Fibroblast of lung (primary cell): ENCODE results near the gene FGF14. TPM values are rescaled to one million over a fixed set of nuclear protein-coding genes. Genes with fewer than 3 reads are reported as not detected.
A peak's percentile ranks its signal among the peaks of the same experiment; 100 is the strongest.

Source experiments
- DNase-seq, 2 donors: peaks; one replicate each; pipeline versions ENCODE4 v3.0.0 to v3.0.0-alpha.2; 2010; ENCODE audit warnings: low read depth in 2 of 2
- H2AFZ ChIP-seq: 2 replicates; pipeline ENCODE4 v1.5.1; 2012; ENCODE audit warnings: low read length, control low read depth, inconsistent platforms
- H3K27ac ChIP-seq: 2 replicates; pipeline ENCODE4 v1.5.1; 2011; ENCODE audit warnings: low read length, control low read depth; ENCODE audit not compliant: insufficient read depth
- H3K27me3 ChIP-seq: 2 replicates; pipeline ENCODE4 v1.5.1; 2011; ENCODE audit warnings: mild to moderate bottlenecking, low read length; ENCODE audit not compliant: control insufficient read depth, insufficient read depth
- H3K36me3 ChIP-seq: 2 replicates; pipeline ENCODE4 v1.5.1; 2011; ENCODE audit warnings: low read length; ENCODE audit not compliant: control insufficient read depth, insufficient read depth
- H3K4me1 ChIP-seq: 2 replicates; pipeline ENCODE4 v1.5.1; 2011; ENCODE audit warnings: low read length; ENCODE audit not compliant: control insufficient read depth, insufficient read depth; ENCODE audit errors: extremely low read depth
- H3K4me2 ChIP-seq: 2 replicates; pipeline ENCODE4 v1.5.1; 2011; ENCODE audit warnings: low read length, control low read depth; ENCODE audit not compliant: insufficient read depth; ENCODE audit errors: extremely low read depth
- H3K4me3 ChIP-seq, 4 experiments: fragments of 200-600 bp in 1 of 4; sonication (generic) in 1 of 4; replicated peaks in 1 of 4; 2 replicates each; pipeline ENCODE4 v1.5.1; 2011 to 2016; ENCODE audit warnings: low read length in 4 of 4, low read depth in 3 of 4, mild to moderate bottlenecking in 3 of 4, control low read depth in 2 of 4, inconsistent platforms in 1 of 4, mixed read lengths in 1 of 4; ENCODE audit not compliant: insufficient read depth in 1 of 4; ENCODE audit errors: control extremely low read depth in 1 of 4
- H3K79me2 ChIP-seq: 2 replicates; pipeline ENCODE4 v1.5.1; 2012; ENCODE audit warnings: mild to moderate bottlenecking, low read length, inconsistent platforms; ENCODE audit not compliant: control insufficient read depth, insufficient read depth
- H3K9ac ChIP-seq: 2 replicates; pipeline ENCODE4 v1.5.1; 2011; ENCODE audit warnings: mild to moderate bottlenecking, low read length, control low read depth; ENCODE audit not compliant: insufficient read depth
- H3K9me3 ChIP-seq: 2 replicates; pipeline ENCODE4 v1.5.1; 2012; ENCODE audit warnings: low read depth, low read length; ENCODE audit not compliant: control insufficient read depth, insufficient read depth
- H4K20me1 ChIP-seq: 2 replicates; pipeline ENCODE4 v1.5.1; 2011; ENCODE audit warnings: low read length; ENCODE audit not compliant: control insufficient read depth, insufficient read depth; ENCODE audit errors: extremely low read depth
- CTCF ChIP-seq, 2 donors: IDR thresholded peaks in 1 of 2; conservative IDR thresholded peaks in 1 of 2; 1 replicate in 1 of 2; 2 replicates in 1 of 2; pipeline ENCODE4 v1.5.1; 2011 to 2012; ENCODE audit warnings: low read length in 2 of 2, control low read depth in 1 of 2, inconsistent platforms in 1 of 2, low read depth in 1 of 2, mild to moderate bottlenecking in 1 of 2
- EZH2 ChIP-seq: IDR thresholded peaks from 2 replicates; pipeline ENCODE4 v1.5.1; 2012; ENCODE audit warnings: low read length, control low read depth, mild to moderate bottlenecking; ENCODE audit errors: missing control alignments
- polyA plus RNA-seq, 2 donors: library from polyadenylated mRNA; depleted of rRNA in 1 of 2; stranded (reverse) in 1 of 2; unstranded in 1 of 2; fragments of >200 nt; gene quantifications; 2 replicates each; pipeline ENCODE4 v1.2.1, GENCODE V29; 2011 to 2012; ENCODE audit warnings: missing spikeins in 1 of 2
- total RNA-seq: library from RNA; depleted of rRNA; stranded (reverse); fragments of >200 nt; gene quantifications from 2 replicates; pipeline ENCODE4 v1.2.1, GENCODE V29; 2014

FGF14 gene
- total and polyA plus RNA-seq, 2 donors (not counting 1 experiment from before 2014, with no cell fraction given) = 0.94 to 7.8 TPM

GRCh38 chr13:102117175-102117831 lies 284.5 kb downstream of the FGF14 start:
- no peak overlapping the region for H2AFZ ChIP-seq
- no peak overlapping the region for H3K27ac ChIP-seq
- H3K4me3 ChIP-seq = no peak overlapping the region
- no peaks in the 10 kb centered on the region for H3K27me3 ChIP-seq
- H3K4me2 ChIP-seq = no peak overlapping the region
- TF ChIP-seq CTCF (conservative IDR thresholded peaks at IDR 0.05 in 1 of 2, IDR thresholded peaks at IDR 0.05 in 1 of 2; ENCODE audit: low read depth in 1 of 2, low read length in 2 of 2) (no peak), EZH2 (no peak)
- H3K36me3 ChIP-seq = no peaks in the 10 kb centered on the region
- no peak overlapping the region for H3K9ac ChIP-seq
- H3K4me1 ChIP-seq = no peaks in the 10 kb centered on the region
- no peaks in the 10 kb centered on the region for H3K79me2 ChIP-seq
- no peaks in the 10 kb centered on the region for H3K9me3 ChIP-seq
- DNase-seq = peak in 1 of 2 donors; percentile 19
- no peaks in the 10 kb centered on the region for H4K20me1 ChIP-seq

GRCh38 chr13:102103469-102103868 lies 298.4 kb downstream of the FGF14 start:
- no peaks in the 10 kb centered on the region for H3K9me3 ChIP-seq
- H3K27ac ChIP-seq = no peak overlapping the region
- no peaks in the 10 kb centered on the region for H3K36me3 ChIP-seq
- TF ChIP-seq CTCF (conservative IDR thresholded peaks at IDR 0.05 in 1 of 2, IDR thresholded peaks at IDR 0.05 in 1 of 2; ENCODE audit: low read depth in 1 of 2, low read length in 2 of 2) (no peak), EZH2 (no peak)
- no peak overlapping the region for H3K9ac ChIP-seq
- DNase-seq = no peak
- H3K79me2 ChIP-seq = no peaks in the 10 kb centered on the region
- no peaks in the 10 kb centered on the region for H4K20me1 ChIP-seq
- H3K27me3 ChIP-seq = no peaks in the 10 kb centered on the region
- no peak overlapping the region for H3K4me3 ChIP-seq
- H3K4me2 ChIP-seq = no peak overlapping the region
- no peaks in the 10 kb centered on the region for H3K4me1 ChIP-seq
- H2AFZ ChIP-seq = no peak overlapping the region

- no peak overlapping the region for H3K27ac ChIP-seq
- no peak for TF ChIP-seq EZH2
- TF ChIP-seq CTCF (conservative IDR thresholded peaks at IDR 0.05 in 1 of 2, IDR thresholded peaks at IDR 0.05 in 1 of 2; ENCODE audit: low read depth in 1 of 2, low read length in 2 of 2) = no peak
- H3K4me1 ChIP-seq = no peaks in the 10 kb centered on the region
- H3K36me3 ChIP-seq = no peaks in the 10 kb centered on the region
- H3K4me2 ChIP-seq = no peak overlapping the region
- no peak for DNase-seq
- H3K27me3 ChIP-seq = no peaks in the 10 kb centered on the region
- no peaks in the 10 kb centered on the region for H3K79me2 ChIP-seq
- no peak overlapping the region for H2AFZ ChIP-seq
- no peak overlapping the region for H3K4me3 ChIP-seq
- H4K20me1 ChIP-seq = no peaks in the 10 kb centered on the region
- no peaks in the 10 kb centered on the region for H3K9me3 ChIP-seq
- H3K9ac ChIP-seq = no peak overlapping the region
Observed at GRCh38 chr13:102100234-102100633, 301.6 kb downstream of the FGF14 start.
